Measurements from ENCODE around the gene JAKMIP2.
A peak's percentile ranks its signal among the peaks of the same experiment; 100 is the strongest.
"Not testable (repeated sequence)": the region's sequence is repeated elsewhere in the genome, so short reads cannot be mapped to it uniquely, and the experiment has no call there.

Gene JAKMIP2

DNA sequence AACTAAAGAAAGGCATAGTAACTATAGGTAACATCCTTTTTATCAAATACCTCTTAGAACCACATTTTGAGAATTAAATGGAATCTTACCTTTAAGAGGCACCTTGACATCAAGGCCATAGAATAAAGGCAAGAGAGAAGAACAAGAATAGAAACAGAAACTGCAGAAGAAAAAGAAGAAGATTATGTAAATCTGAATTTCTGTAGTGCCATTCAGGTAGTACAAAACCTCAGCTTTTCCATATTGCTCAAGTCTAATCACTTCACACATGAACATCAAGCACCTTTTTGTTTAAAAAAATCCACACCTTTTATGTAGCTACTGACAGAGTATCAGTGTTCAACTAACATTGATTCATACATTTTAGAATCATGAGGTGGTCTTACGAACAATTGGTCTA lies 180.9 kb downstream of the JAKMIP2 start:
- no peak for DNase-seq (ENCODE audit: low spot score)

GRCh38 chr5:147591120-147591519 lies 191.4 kb downstream of the JAKMIP2 start:
- no peak for DNase-seq (ENCODE audit: low spot score)

- no peak for DNase-seq (ENCODE audit: low spot score)
Observed at GRCh38 chr5:147590096-147590495, 192.4 kb downstream of the JAKMIP2 start.

GRCh38 chr5:147586832-147587231 lies 195.7 kb downstream of the JAKMIP2 start:
- DNase-seq (ENCODE audit: low spot score): no peak

GRCh38 chr5:147586221-147586620 lies 196.3 kb downstream of the JAKMIP2 start:
- DNase-seq (ENCODE audit: low spot score): no peak

DNA sequence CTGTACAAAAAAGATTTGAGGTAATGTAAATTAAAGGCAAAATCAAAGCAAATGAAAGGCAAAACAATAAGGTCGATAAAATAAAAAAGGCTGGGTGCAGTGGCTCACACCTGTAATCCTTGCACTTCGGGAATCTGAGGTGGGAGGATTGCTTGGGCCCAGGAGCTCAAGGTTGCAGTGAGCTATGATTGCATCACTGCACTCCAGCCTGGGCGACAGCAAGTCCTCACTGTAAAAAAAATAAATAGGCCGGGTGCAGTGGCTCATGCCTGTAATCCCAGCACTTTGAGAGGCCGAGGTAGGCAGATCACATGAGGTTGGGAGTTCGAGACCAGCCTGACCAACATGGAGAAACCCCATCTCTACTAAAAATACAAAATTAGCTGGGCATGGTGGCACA lies 200.3 kb downstream of the JAKMIP2 start:
- DNase-seq (ENCODE audit: low spot score): not testable (repeated sequence)

- not testable (repeated sequence) for DNase-seq (ENCODE audit: low spot score)
Observed at GRCh38 chr5:147580418-147580817, 202.1 kb downstream of the JAKMIP2 start.

- no peak for DNase-seq (ENCODE audit: low spot score)
Observed at GRCh38 chr5:147578228-147579024, 204.1 kb downstream of the JAKMIP2 start.

DNA sequence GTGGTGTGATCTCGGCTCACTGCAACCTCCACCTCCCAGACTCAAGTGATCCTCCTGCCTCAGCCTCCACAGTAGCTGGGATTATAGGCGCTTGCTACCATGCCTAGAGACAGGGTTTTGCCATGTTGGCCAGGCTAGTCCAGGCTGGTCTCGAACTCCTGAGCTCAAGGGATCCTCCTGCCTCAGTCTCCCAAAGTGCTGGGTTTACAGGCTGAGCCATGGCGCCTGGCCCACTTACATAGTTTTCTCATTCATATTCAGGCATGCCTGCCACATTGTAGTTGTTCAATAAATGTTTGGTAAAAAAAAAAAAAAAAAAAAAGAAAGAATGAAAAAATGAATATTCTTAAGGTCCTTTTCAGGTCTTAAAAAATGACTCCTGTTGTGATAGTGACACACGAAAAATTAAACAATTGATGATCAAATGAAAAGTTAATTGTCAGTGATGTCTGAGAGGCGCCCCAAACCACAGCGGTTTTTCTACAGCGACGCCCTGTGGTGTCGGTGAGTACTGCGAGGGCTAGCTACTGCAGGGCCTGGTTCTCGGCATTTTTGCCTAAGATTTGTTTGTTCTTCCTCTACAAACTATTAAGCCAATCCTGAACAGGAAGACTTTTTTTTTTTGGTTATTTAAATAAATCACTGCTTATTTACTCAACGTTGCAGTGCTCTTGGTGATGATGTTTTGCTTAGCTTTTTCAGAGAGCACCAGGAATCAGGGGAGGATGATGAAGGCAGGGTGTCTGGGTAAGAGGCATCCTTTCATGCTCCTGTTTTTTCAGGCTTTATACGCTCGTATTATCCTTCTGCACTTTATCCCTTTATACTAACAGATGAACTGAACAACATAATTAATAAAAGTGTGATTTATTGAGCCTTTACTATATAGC lies 205.6 kb downstream of the JAKMIP2 start:
- peak; percentile 10 for DNase-seq (ENCODE audit: low spot score)

DNA sequence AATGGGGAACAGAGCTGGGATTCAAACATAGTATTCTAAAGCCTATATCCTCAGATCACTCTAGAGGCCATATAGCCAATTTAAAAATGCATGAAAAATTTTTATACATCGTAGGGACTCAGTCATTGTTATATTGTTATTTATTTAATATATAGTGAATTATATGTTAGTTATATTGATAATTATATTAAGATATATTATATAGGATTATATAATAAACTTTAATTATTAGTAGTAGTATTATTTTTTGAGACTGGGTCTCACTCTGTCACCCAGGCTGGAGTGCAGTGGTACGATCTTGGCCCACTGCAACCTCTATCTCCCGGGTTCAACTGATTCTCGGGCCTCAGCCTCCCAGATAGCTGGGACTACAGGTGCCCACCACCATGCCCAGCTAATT lies 206.9 kb downstream of the JAKMIP2 start:
- no peak for DNase-seq (ENCODE audit: low spot score)

DNA sequence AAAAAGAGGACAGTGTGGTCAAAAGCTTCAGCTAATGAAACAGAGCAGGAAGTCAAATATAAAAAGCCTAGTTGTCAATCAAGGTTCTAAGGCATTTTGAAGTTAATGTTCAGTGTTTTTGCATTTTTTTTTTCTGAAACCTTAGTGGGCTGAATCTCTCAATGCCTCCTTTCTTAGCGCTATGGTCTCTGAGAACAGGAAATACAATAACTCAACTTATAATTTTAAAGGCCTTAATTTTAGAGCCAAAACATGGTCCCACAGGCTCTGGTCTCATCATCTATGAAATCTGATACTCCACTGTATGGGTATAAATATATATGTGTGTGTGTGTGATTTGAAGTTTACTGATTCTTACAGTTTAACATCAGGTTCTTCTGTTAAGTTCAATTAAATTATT lies 209.3 kb downstream of the JAKMIP2 start:
- DNase-seq (ENCODE audit: low spot score): no peak

GRCh38 chr5:147568710-147569406 lies 213.7 kb downstream of the JAKMIP2 start:
- no peak for DNase-seq (ENCODE audit: low spot score)

GRCh38 chr5:147567917-147568598 lies 214.5 kb downstream of the JAKMIP2 start:
- no peak for DNase-seq (ENCODE audit: low spot score)

- no peak for DNase-seq (ENCODE audit: low spot score)
Observed at GRCh38 chr5:147565524-147565923, 217.0 kb downstream of the JAKMIP2 start.

- DNase-seq (ENCODE audit: low spot score): no peak
Observed at GRCh38 chr5:147564124-147564486, 218.4 kb downstream of the JAKMIP2 start.

GRCh38 chr5:147563466-147564123 lies 218.9 kb downstream of the JAKMIP2 start:
- DNase-seq (ENCODE audit: low spot score): no peak

- no peak for DNase-seq (ENCODE audit: low spot score)
Observed at GRCh38 chr5:147561435-147561834, 221.1 kb downstream of the JAKMIP2 start.

DNA sequence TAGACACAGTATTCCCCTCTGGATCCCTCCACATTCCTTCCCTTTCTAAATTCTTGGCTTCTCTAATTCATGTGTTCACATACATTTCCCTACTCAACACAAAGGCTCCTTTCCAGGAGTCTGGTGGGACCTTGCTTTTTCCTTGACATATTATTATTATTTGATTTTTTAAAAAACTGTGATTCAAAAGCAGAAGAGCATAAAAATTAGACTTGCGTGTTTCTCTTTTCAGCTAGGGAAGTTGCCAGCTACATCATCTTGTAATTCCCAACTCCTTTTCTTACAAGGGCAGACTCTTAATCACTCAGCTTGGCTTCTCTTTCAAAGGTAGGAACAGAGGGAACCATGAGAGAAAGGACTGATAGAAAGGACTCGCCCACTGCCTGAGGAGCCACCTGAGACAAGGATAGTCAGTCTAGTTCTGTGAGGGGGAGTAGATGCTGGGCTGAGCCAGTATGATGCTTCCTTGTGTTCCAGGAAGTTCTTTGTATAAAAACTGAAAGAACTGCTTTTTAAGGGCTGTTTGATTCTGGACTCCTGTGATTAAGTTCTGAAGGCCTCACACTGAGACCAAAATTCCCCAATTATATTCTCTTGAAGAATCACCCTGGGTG lies 221.7 kb downstream of the JAKMIP2 start:
- no peak for DNase-seq (ENCODE audit: low spot score)

- DNase-seq (ENCODE audit: low spot score): no peak
Observed at GRCh38 chr5:147559749-147560148, 222.8 kb downstream of the JAKMIP2 start.

DNA sequence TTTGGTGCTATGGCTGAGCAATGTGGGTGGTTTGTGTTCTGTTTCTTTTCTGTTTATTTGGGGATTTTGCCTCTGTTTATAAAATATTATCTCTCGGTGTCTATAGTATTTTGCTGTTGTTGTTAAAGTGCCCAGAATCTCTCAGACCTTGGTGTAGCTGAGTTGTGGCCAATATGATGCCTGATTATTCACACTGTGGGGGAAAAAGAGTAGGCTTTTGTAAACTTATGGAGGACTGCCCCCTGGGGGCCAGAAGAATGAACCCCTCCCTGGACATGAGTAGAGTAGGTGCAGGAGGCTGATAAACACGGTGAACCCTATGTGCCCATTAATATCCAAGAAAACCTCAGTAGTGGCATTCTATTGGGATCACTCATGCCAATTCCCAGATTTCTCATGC lies 223.7 kb downstream of the JAKMIP2 start:
- no peak for DNase-seq (ENCODE audit: low spot score)

All from CD4-positive, alpha-beta T cell treated with Interleukin-2 at 100 ng/mL for 4 hours (primary cell).